ENCODE data around the gene RPS21. TPM values are rescaled to one million over a fixed set of nuclear protein-coding genes. Genes with fewer than 3 reads are reported as not detected.

The RPS21 gene
- total RNA-seq, 1 experiment from 2014 or later: 1,088 TPM

GRCh38 chr20:62351469-62352401 is 35.2 kb upstream of the RPS21 start:
- DNase-seq (ENCODE audit: low read depth, low spot score): no peak
- in situ Hi-C loops (cut with HindIII; ENCODE audit: low pct_unique_long_range_greater_than_20kb, low sequenced_read_pairs): no loop called here

- in situ Hi-C loops (cut with HindIII; ENCODE audit: low pct_unique_long_range_greater_than_20kb, low sequenced_read_pairs): no loop called here
- DNase-seq (ENCODE audit: low read depth, low spot score): no peak
Measured at GRCh38 chr20:62352402-62353288, 34.3 kb upstream of the RPS21 start.

- in situ Hi-C loops (cut with HindIII; ENCODE audit: low pct_unique_long_range_greater_than_20kb, low sequenced_read_pairs): no loop called here
- DNase-seq (ENCODE audit: low read depth, low spot score): no peak
Measured at GRCh38 chr20:62353289-62354030, 33.4 kb upstream of the RPS21 start.

GRCh38 chr20:62354031-62354808 is 32.7 kb upstream of the RPS21 start:
- no peak for DNase-seq (ENCODE audit: low read depth, low spot score)
- in situ Hi-C loops (cut with HindIII; ENCODE audit: low pct_unique_long_range_greater_than_20kb, low sequenced_read_pairs): no loop called here

- DNase-seq (ENCODE audit: low read depth, low spot score): no peak
- in situ Hi-C loops (cut with HindIII; ENCODE audit: low pct_unique_long_range_greater_than_20kb, low sequenced_read_pairs): no loop called here
Measured at GRCh38 chr20:62354811-62355341, 32.0 kb upstream of the RPS21 start.

- in situ Hi-C loops (cut with HindIII; ENCODE audit: low pct_unique_long_range_greater_than_20kb, low sequenced_read_pairs): no loop called here
- DNase-seq (ENCODE audit: low read depth, low spot score): no peak
Measured at GRCh38 chr20:62355516-62355877, 31.4 kb upstream of the RPS21 start.

GRCh38 chr20:62355878-62356588 is 30.9 kb upstream of the RPS21 start:
- DNase-seq (ENCODE audit: low read depth, low spot score): no peak
- in situ Hi-C loops (cut with HindIII; ENCODE audit: low pct_unique_long_range_greater_than_20kb, low sequenced_read_pairs): no loop called here

GRCh38 chr20:62356589-62357186 is 30.2 kb upstream of the RPS21 start:
- in situ Hi-C loops (cut with HindIII; ENCODE audit: low pct_unique_long_range_greater_than_20kb, low sequenced_read_pairs): no loop called here
- no peak for DNase-seq (ENCODE audit: low read depth, low spot score)

GRCh38 chr20:62357187-62357667 is 29.7 kb upstream of the RPS21 start:
- in situ Hi-C loops (cut with HindIII; ENCODE audit: low pct_unique_long_range_greater_than_20kb, low sequenced_read_pairs): no loop called here
- no peak for DNase-seq (ENCODE audit: low read depth, low spot score)

GRCh38 chr20:62357681-62358080 is 29.2 kb upstream of the RPS21 start:
- in situ Hi-C loops (cut with HindIII; ENCODE audit: low pct_unique_long_range_greater_than_20kb, low sequenced_read_pairs): no loop called here
- DNase-seq (ENCODE audit: low read depth, low spot score): no peak

GRCh38 chr20:62358171-62359042 is 28.5 kb upstream of the RPS21 start:
- no peak for DNase-seq (ENCODE audit: low read depth, low spot score)
- in situ Hi-C loops (cut with HindIII; ENCODE audit: low pct_unique_long_range_greater_than_20kb, low sequenced_read_pairs): no loop called here

GRCh38 chr20:62359043-62359490 is 27.8 kb upstream of the RPS21 start:
- no peak for DNase-seq (ENCODE audit: low read depth, low spot score)
- in situ Hi-C loops (cut with HindIII; ENCODE audit: low pct_unique_long_range_greater_than_20kb, low sequenced_read_pairs): no loop called here

GRCh38 chr20:62359491-62360121 is 27.3 kb upstream of the RPS21 start:
- in situ Hi-C loops (cut with HindIII; ENCODE audit: low pct_unique_long_range_greater_than_20kb, low sequenced_read_pairs): no loop called here
- no peak for DNase-seq (ENCODE audit: low read depth, low spot score)

GRCh38 chr20:62360854-62361798 is 25.8 kb upstream of the RPS21 start:
- DNase-seq (ENCODE audit: low read depth, low spot score): no peak
- in situ Hi-C loops (cut with HindIII; ENCODE audit: low pct_unique_long_range_greater_than_20kb, low sequenced_read_pairs): no loop called here
